GM08714 (cell line): ENCODE results near the gene STYK1.
A peak's percentile ranks its signal among the peaks of the same experiment; 100 is the strongest.

Experiments used
- H3K4me3 ChIP-seq: fragments of 200-500 bp; sonication (Bioruptor generic); 2 replicates; pipeline ENCODE4 v1.5.1; 2014; ENCODE audit warnings: mild to moderate bottlenecking, low read length, inconsistent platforms
- ZNF274 ChIP-seq: IDR thresholded peaks from 2 replicates; pipeline ENCODE4 v1.6.1; 2012; ENCODE audit warnings: mild to moderate bottlenecking, low read depth, low read length

Gene STYK1

GRCh38 chr12:10673659-10674384 lies at the start of gene STYK1:
STYK1 (minus strand) TSS chr12:10674052; CDS start chr12:10634618, 39,434 bp downstream.
- peak within 1 kb of the TSS; percentile 26; the same call in 1 of the 2 replicates for H3K4me3 ChIP-seq
- no peak for TF ChIP-seq ZNF274

GRCh38 chr12:10722905-10723746 lies 49.3 kb upstream of the STYK1 start, which contains the start of gene YBX3:
YBX3 (minus strand) TSS chr12:10723323; CDS start chr12:10723111, 212 bp downstream.
- no peak for TF ChIP-seq ZNF274
- peak within 1 kb of the TSS; percentile 86 for H3K4me3 ChIP-seq

- H3K4me3 ChIP-seq: peak overlapping the region; percentile 86
Measured at GRCh38 chr12:10722502-10722904, 48.7 kb upstream of the STYK1 start.

GRCh38 chr12:10721651-10722501 lies 48.0 kb upstream of the STYK1 start:
- peak overlapping the region; percentile 86 for H3K4me3 ChIP-seq
- no peak for TF ChIP-seq ZNF274

More at GRCh38 chr12:10722502-10722904, 48.7 kb upstream of the STYK1 start:
- no peak for TF ChIP-seq ZNF274

GRCh38 chr12:10720974-10721650 lies 47.3 kb upstream of the STYK1 start:
- peak overlapping the region; percentile 86 for H3K4me3 ChIP-seq
- TF ChIP-seq ZNF274: no peak

GRCh38 chr12:10719482-10719881 lies 45.6 kb upstream of the STYK1 start:
- no peak for TF ChIP-seq ZNF274
- no peak overlapping the region; the same call in 1 of the 2 replicates for H3K4me3 ChIP-seq

- no peak for TF ChIP-seq ZNF274
- no peak overlapping the region; the same call in 1 of the 2 replicates for H3K4me3 ChIP-seq
Measured at GRCh38 chr12:10718279-10718821, 44.5 kb upstream of the STYK1 start.

GRCh38 chr12:10717410-10717809 lies 43.6 kb upstream of the STYK1 start:
- no peak for TF ChIP-seq ZNF274
- no peak overlapping the region for H3K4me3 ChIP-seq

- TF ChIP-seq ZNF274: no peak
- H3K4me3 ChIP-seq: no peak overlapping the region
Measured at GRCh38 chr12:10716704-10717315, 43.0 kb upstream of the STYK1 start.

- no peak for TF ChIP-seq ZNF274
- no peak overlapping the region for H3K4me3 ChIP-seq
Measured at GRCh38 chr12:10716277-10716676, 42.4 kb upstream of the STYK1 start.

GRCh38 chr12:10715491-10715890 lies 41.6 kb upstream of the STYK1 start:
- no peak overlapping the region for H3K4me3 ChIP-seq
- no peak for TF ChIP-seq ZNF274

GRCh38 chr12:10709808-10710207 lies 36.0 kb upstream of the STYK1 start:
- TF ChIP-seq ZNF274: no peak
- H3K4me3 ChIP-seq: no peak overlapping the region

GRCh38 chr12:10708862-10709261 lies 35.0 kb upstream of the STYK1 start:
- TF ChIP-seq ZNF274: no peak
- H3K4me3 ChIP-seq: no peak overlapping the region
